A549 (cell line): ENCODE measurements around the gene OGFR. TPM values are rescaled to one million over a fixed set of nuclear protein-coding genes. Genes with fewer than 3 reads are reported as not detected.

ENCODE experiments used
- ATAC-seq, 2 experiments: fragments of 200-7000 bp in 1 of 2; fragments of >200 bp in 1 of 2; cut with Nextera tagmentation in 1 of 2; cut with Tn5 transposase in 1 of 2; 3 replicates each; pipeline versions ENCODE4 v1.8.0 to v1.9.1; 2018 to 2020; ENCODE audit warnings: mild to moderate bottlenecking in 1 of 2, moderate library complexity in 1 of 2
- CTCF ChIA-PET: fragments of 300-600 bp; sonication (Branson Sonifier 250); formaldehyde crosslinking; extraction: SDS; loops from one replicate; lab custom pipeline; 2021; ENCODE audit warnings: antibody characterized with exemption, inconsistent platforms; lab: Yijun Ruan, JAX
- POLR2A ChIA-PET: fragments of 350-600 bp; formaldehyde crosslinking; extraction: SDS; loops from one replicate; lab custom pipeline; 2021; ENCODE audit warnings: antibody characterized with exemption, inconsistent platforms; lab: Yijun Ruan, JAX
- DNase-seq, 2 experiments: peaks; one replicate each; pipeline versions ENCODE4 v3.0.0 to v3.0.0-alpha.2; 2011 to 2016; ENCODE audit warnings: low read depth in 1 of 2, low spot score in 1 of 2
- FAIRE-seq: peaks from 2 replicates; lab custom pipeline; 2011; peaks lifted over from hg19 to GRCh38; lab: Jason Lieb, UNC
- H3K27ac ChIP-seq, 2 experiments: fragments of >200 bp; sonication (Bioruptor Twin); formaldehyde crosslinking; 3 replicates each; pipeline ENCODE4 v1.5.1; 2016 to 2017
- H3K4me1 ChIP-seq: fragments of >200 bp; sonication (Bioruptor Twin); formaldehyde crosslinking; 3 replicates; pipeline ENCODE4 v1.6.1; 2016
- H3K4me2 ChIP-seq: fragments of >200 bp; sonication (Bioruptor Twin); formaldehyde crosslinking; 3 replicates; pipeline ENCODE4 v1.6.1; 2016
- H3K4me3 ChIP-seq: fragments of >200 bp; sonication (Bioruptor Twin); formaldehyde crosslinking; 3 replicates; pipeline ENCODE4 v1.5.1; 2016
- H3K9me3 ChIP-seq: fragments of >200 bp; sonication (Bioruptor Twin); formaldehyde crosslinking; 3 replicates; pipeline ENCODE4 v1.6.1; 2016
- BHLHE40 ChIP-seq: IDR thresholded peaks from 2 replicates; pipeline ENCODE4 v1.6.1; 2012; ENCODE audit warnings: low read depth, low read length, inconsistent platforms
- CBX2 ChIP-seq: fragments of 200-600 bp; sonication (generic); IDR thresholded peaks from 2 replicates; pipeline ENCODE4 v1.6.1; 2016; ENCODE audit warnings: low read depth, mild to moderate bottlenecking, borderline replicate concordance
- CBX8 ChIP-seq: fragments of 200-600 bp; sonication (generic); IDR thresholded peaks from 2 replicates; pipeline ENCODE4 v1.6.1; 2016
- E2F6 ChIP-seq: IDR thresholded peaks from 2 replicates; pipeline ENCODE4 v1.6.1; 2012; ENCODE audit warnings: low read depth, borderline replicate concordance
- EHF ChIP-seq: fragments of 250-450 bp; sonication (Bioruptor Pico); IDR thresholded peaks from 2 replicates; pipeline ENCODE4 v1.5.0; 2020; ENCODE audit warnings: mild to moderate bottlenecking
- EHMT2 ChIP-seq: fragments of 200-600 bp; sonication (generic); IDR thresholded peaks from 2 replicates; pipeline ENCODE4 v1.6.1; 2016; ENCODE audit warnings: antibody characterized with exemption, low read depth, mild to moderate bottlenecking, moderate library complexity
- FOSB ChIP-seq: fragments of 250-450 bp; sonication (Bioruptor Pico); IDR thresholded peaks from 2 replicates; pipeline ENCODE4 v1.5.0; 2020; ENCODE audit warnings: mild to moderate bottlenecking, moderate library complexity
- FOSL2 ChIP-seq, 2 experiments: fragments of 450-650 bp in 1 of 2; fragments of >200 bp in 1 of 2; sonication (Bioruptor Twin) in 1 of 2; formaldehyde crosslinking; IDR thresholded peaks; 2 replicates each; pipeline versions ENCODE4 v1.5.0 to v1.6.1; 2016 to 2020; ENCODE audit warnings: mild to moderate bottlenecking in 1 of 2, moderate library complexity in 1 of 2
- FOXS1 ChIP-seq: fragments of 250-450 bp; sonication (Bioruptor Pico); IDR thresholded peaks from 2 replicates; pipeline ENCODE4 v1.5.0; 2020; ENCODE audit warnings: mild to moderate bottlenecking, moderate library complexity
- HDAC2 ChIP-seq: fragments of 200-600 bp; sonication (generic); IDR thresholded peaks from 2 replicates; pipeline ENCODE4 v1.6.1; 2016
- HES2 ChIP-seq: fragments of >200 bp; sonication (Bioruptor Twin); formaldehyde crosslinking; IDR thresholded peaks from 2 replicates; pipeline ENCODE4 v1.6.1; 2016
- HEYL ChIP-seq: fragments of 250-450 bp; sonication (Bioruptor Pico); IDR thresholded peaks from 2 replicates; pipeline ENCODE4 v1.8.0; 2021; ENCODE audit warnings: mild to moderate bottlenecking, moderate library complexity
- HOXA7 ChIP-seq: fragments of 250-450 bp; sonication (Bioruptor Pico); IDR thresholded peaks from 2 replicates; pipeline ENCODE4 v1.5.0; 2020; ENCODE audit warnings: mild to moderate bottlenecking, moderate library complexity
- HOXB13 ChIP-seq: fragments of 250-450 bp; sonication (Bioruptor Pico); IDR thresholded peaks from 2 replicates; pipeline ENCODE4 v1.5.0; 2020; ENCODE audit warnings: low read depth, mild to moderate bottlenecking, moderate library complexity
- HOXB5 ChIP-seq: fragments of 250-450 bp; sonication (Bioruptor Pico); IDR thresholded peaks from 2 replicates; pipeline ENCODE4 v1.5.0; 2020; ENCODE audit warnings: mild to moderate bottlenecking, moderate library complexity
- MAFK ChIP-seq: fragments of 450-650 bp; IDR thresholded peaks from 2 replicates; pipeline ENCODE4 v1.6.1; 2014; ENCODE audit not compliant: partially characterized antibody
- MYC ChIP-seq: IDR thresholded peaks from 2 replicates; pipeline ENCODE4 v1.6.1; 2012; ENCODE audit warnings: mild to moderate bottlenecking, inconsistent platforms, low read length, improper control_type of control experiment, borderline replicate concordance
- NFE2L2 ChIP-seq: fragments of 150-350 bp; conservative IDR thresholded peaks from 2 replicates; pipeline ENCODE4 v1.6.1; 2014; ENCODE audit warnings: low read length
- NR3C1 ChIP-seq: fragments of >200 bp; sonication (Bioruptor Twin); formaldehyde crosslinking; IDR thresholded peaks from 3 replicates; pipeline ENCODE4 v1.6.1; 2017
- PBX3 ChIP-seq: IDR thresholded peaks from 2 replicates; pipeline ENCODE4 v1.6.1; 2012
- POLR2A ChIP-seq: IDR thresholded peaks from 2 replicates; pipeline ENCODE4 v1.6.1; 2012; ENCODE audit warnings: mild to moderate bottlenecking, low read length
- RARB ChIP-seq: fragments of 250-450 bp; sonication (Bioruptor Pico); IDR thresholded peaks from 2 replicates; pipeline ENCODE4 v1.8.0; 2021; ENCODE audit warnings: mild to moderate bottlenecking, moderate library complexity
- REST ChIP-seq: fragments of 200-600 bp; sonication (generic); IDR thresholded peaks from 2 replicates; pipeline ENCODE4 v1.6.1; 2016; ENCODE audit warnings: antibody characterized with exemption, mild to moderate bottlenecking, moderate library complexity
- RFX5 ChIP-seq: fragments of 450-650 bp; IDR thresholded peaks from 2 replicates; pipeline ENCODE4 v1.7.1; 2014; ENCODE audit warnings: antibody characterized with exemption, mild to moderate bottlenecking, moderate library complexity
- RNF2 ChIP-seq: fragments of 200-600 bp; sonication (generic); IDR thresholded peaks from 2 replicates; pipeline ENCODE4 v1.6.1; 2016; ENCODE audit warnings: low read depth, mild to moderate bottlenecking, antibody characterized with exemption, moderate library complexity, borderline replicate concordance
- SREBF2 ChIP-seq: fragments of 450-650 bp; IDR thresholded peaks from 2 replicates; pipeline ENCODE4 v1.6.1; 2014; ENCODE audit warnings: mild to moderate bottlenecking, moderate library complexity
- TP53 ChIP-seq: fragments of 250-450 bp; sonication (Bioruptor Pico); IDR thresholded peaks from 2 replicates; pipeline ENCODE4 v1.5.0; 2021; ENCODE audit warnings: mild to moderate bottlenecking, moderate library complexity
- ZC3H11A ChIP-seq: fragments of 450-650 bp; IDR thresholded peaks from 2 replicates; pipeline ENCODE4 v1.6.1; 2014; ENCODE audit warnings: antibody characterized with exemption, mild to moderate bottlenecking
- WGBS: methylation state at CpG from one replicate; pipeline ENCODE4 v1.1.6; 2017; ENCODE audit errors: missing lambda C conversion rate; 5-methylcytosine and 5-hydroxymethylcytosine counted together
- polyA plus RNA-seq, 4 experiments: library from polyadenylated mRNA; depleted of rRNA in 3 of 4; stranded (reverse); fragments of >200 nt; fragmentation: RNase III in 1 of 4; extraction: RNeasy Plus Mini Kit Qiagen cat#74134 plus additional on column Dnase treatment in 1 of 4; gene quantifications; 2 replicates in 3 of 4; 3 replicates in 1 of 4; pipeline ENCODE4 v1.2.3, GENCODE V29; 2011 to 2017

Gene OGFR
- polyA plus RNA-seq, 2 of the 4 experiments (the other 2 are of a cell fraction) = 15.9 to 35.6 TPM

GRCh38 chr20:62760856-62761758 lies 43.5 kb upstream of the OGFR start:
- H3K27ac ChIP-seq = no peak overlapping the region
- no peak overlapping the region for H3K4me2 ChIP-seq
- POLR2A ChIA-PET = no interaction called here
- H3K4me3 ChIP-seq = no peak overlapping the region
- no peak for TF ChIP-seq FOSB (CRISPR knock-in tag)
- TF ChIP-seq SREBF2 = no peak
- TF ChIP-seq HOXB5 (CRISPR knock-in tag) = no peak
- TF ChIP-seq NFE2L2 = no peak
- TF ChIP-seq HOXA7 (CRISPR knock-in tag) = no peak
- no peak for TF ChIP-seq FOSL2 (IDR thresholded peaks at IDR 0.05)
- TF ChIP-seq FOSL2 (CRISPR knock-in tag; IDR thresholded peaks at IDR 0.05) = no peak
- DNase-seq (no peak), FAIRE-seq (no peak), ATAC-seq (peak in 1 of 2 experiments; percentile 14; a peak in 1 of 6 replicates)
- CTCF ChIA-PET = interaction anchor here (0.7 to 1.4 kb wide), 3 partner anchors 9 to 144 kb away, joined by 3 to 4 read pairs (median 4); no protein-coding TSS in a partner anchor
- peaks cover 3% of the 10 kb centered on the region; the same call in 1 of the 3 replicates for H3K4me1 ChIP-seq
- no peaks in the 10 kb centered on the region; the same call in 2 of the 3 replicates for H3K9me3 ChIP-seq
- WGBS = 82% methylated on average over 17 of the region's 26 CpGs

GRCh38 chr20:62761759-62762131 lies 42.9 kb upstream of the OGFR start:
- DNase-seq (no peak), ATAC-seq (no peak), FAIRE-seq (no peak)
- ChIA-PET CTCF (interaction anchor here (1.4 kb wide), 1 partner anchor 67 kb away, joined by 4 read pairs; no protein-coding TSS in a partner anchor), POLR2A (no interaction called here)
- 87% methylated on average over 4 of the region's 6 CpGs for WGBS
- Histone ChIP-seq H3K9me3 (no peaks in the 10 kb centered on the region; the same call in 2 of the 3 replicates), H3K4me3 (no peak overlapping the region), H3K4me2 (no peak overlapping the region), H3K27ac (no peak overlapping the region), H3K4me1 (no peaks in the 10 kb centered on the region)
- TF ChIP-seq HES2 = no peak
- no peak for TF ChIP-seq E2F6
- no peak for TF ChIP-seq REST
- TF ChIP-seq FOSB (CRISPR knock-in tag) = no peak
- TF ChIP-seq PBX3 = no peak

GRCh38 chr20:62762376-62762775 lies 42.3 kb upstream of the OGFR start:
- Histone ChIP-seq H3K4me2 (no peak overlapping the region), H3K27ac (no peak overlapping the region), H3K4me3 (no peak overlapping the region), H3K9me3 (no peaks in the 10 kb centered on the region; the same call in 2 of the 3 replicates), H3K4me1 (no peaks in the 10 kb centered on the region)
- ATAC-seq (no peak), DNase-seq (no peak), FAIRE-seq (no peak)
- CTCF ChIA-PET = interaction anchor here (1.1 to 1.5 kb wide), 2 partner anchors 54 to 94 kb away, joined by 3 to 4 read pairs; partner anchors contain the start of gene NTSR1
- TF ChIP-seq CBX8 (no peak), HEYL (no peak), FOSL2 (IDR thresholded peaks at IDR 0.05) (no peak), FOSL2 (CRISPR knock-in tag; IDR thresholded peaks at IDR 0.05) (no peak), HDAC2 (no peak), NR3C1 (no peak), RARB (CRISPR knock-in tag) (no peak), TP53 (CRISPR knock-in tag) (no peak), EHF (CRISPR knock-in tag) (no peak), MAFK (no peak), HOXB13 (CRISPR knock-in tag) (no peak), RFX5 (no peak), POLR2A (no peak), MYC (no peak), FOXS1 (CRISPR knock-in tag) (no peak), RNF2 (no peak), ZC3H11A (no peak), EHMT2 (no peak), BHLHE40 (no peak), HES2 (no peak), CBX2 (no peak)
- POLR2A ChIA-PET = no interaction called here
- 61% methylated on average over 22 of the region's 22 CpGs for WGBS
